ENCODE data around the gene ESRRG.

ESRRG gene

GRCh38 chr1:216498277-216498676 is 225.0 kb downstream of the ESRRG start:
- H3K27me3 ChIP-seq (ENCODE audit: control insufficient read depth in 1 of 2, insufficient read depth in 2 of 2, low read length in 2 of 2) = no peaks in the 10 kb centered on the region
- H3K9me3 ChIP-seq (ENCODE audit: low read length) = no peaks in the 10 kb centered on the region
- no peak overlapping the region for H3K27ac ChIP-seq (ENCODE audit: low read depth, low read length)
- no peaks in the 10 kb centered on the region for H3K4me1 ChIP-seq (ENCODE audit: insufficient read depth, low read length)
- H3K36me3 ChIP-seq (ENCODE audit: insufficient read depth, low read length) = no peaks in the 10 kb centered on the region
- no peak overlapping the region for H3K4me3 ChIP-seq (ENCODE audit: low read depth in 1 of 2, low read length in 2 of 2)
- no peak overlapping the region for H3K9ac ChIP-seq (ENCODE audit: low read length)

- no peak overlapping the region for H3K9ac ChIP-seq (ENCODE audit: low read length)
- no peak overlapping the region for H3K4me3 ChIP-seq (ENCODE audit: low read depth in 1 of 2, low read length in 2 of 2)
- H3K27me3 ChIP-seq (ENCODE audit: control insufficient read depth in 1 of 2, insufficient read depth in 2 of 2, low read length in 2 of 2) = no peaks in the 10 kb centered on the region
- H3K4me1 ChIP-seq (ENCODE audit: insufficient read depth, low read length) = no peaks in the 10 kb centered on the region
- H3K36me3 ChIP-seq (ENCODE audit: insufficient read depth, low read length) = no peaks in the 10 kb centered on the region
- H3K27ac ChIP-seq (ENCODE audit: low read depth, low read length) = no peak overlapping the region
- H3K9me3 ChIP-seq (ENCODE audit: low read length) = no peaks in the 10 kb centered on the region
Measured at GRCh38 chr1:216485042-216485441, 238.2 kb downstream of the ESRRG start.

GRCh38 chr1:216483672-216484401 is 239.4 kb downstream of the ESRRG start:
- H3K4me1 ChIP-seq (ENCODE audit: insufficient read depth, low read length) = no peaks in the 10 kb centered on the region
- H3K4me3 ChIP-seq (ENCODE audit: low read depth in 1 of 2, low read length in 2 of 2) = no peak overlapping the region

GRCh38 chr1:216482620-216483019 is 240.6 kb downstream of the ESRRG start:
- Histone ChIP-seq H3K9ac (ENCODE audit: low read length) (no peak overlapping the region), H3K9me3 (ENCODE audit: low read length) (no peaks in the 10 kb centered on the region), H3K27ac (ENCODE audit: low read depth, low read length) (no peak overlapping the region), H3K4me1 (ENCODE audit: insufficient read depth, low read length) (no peaks in the 10 kb centered on the region), H3K27me3 (ENCODE audit: control insufficient read depth in 1 of 2, insufficient read depth in 2 of 2, low read length in 2 of 2) (no peaks in the 10 kb centered on the region), H3K4me3 (ENCODE audit: low read depth in 1 of 2, low read length in 2 of 2) (no peak overlapping the region), H3K36me3 (ENCODE audit: insufficient read depth, low read length) (no peaks in the 10 kb centered on the region)

More at GRCh38 chr1:216483672-216484401, 239.4 kb downstream of the ESRRG start:
- Histone ChIP-seq H3K9ac (ENCODE audit: low read length) (no peak overlapping the region), H3K36me3 (ENCODE audit: insufficient read depth, low read length) (no peaks in the 10 kb centered on the region), H3K9me3 (ENCODE audit: low read length) (no peaks in the 10 kb centered on the region), H3K27me3 (ENCODE audit: control insufficient read depth in 1 of 2, insufficient read depth in 2 of 2, low read length in 2 of 2) (no peaks in the 10 kb centered on the region), H3K27ac (ENCODE audit: low read depth, low read length) (no peak overlapping the region)

- Histone ChIP-seq H3K36me3 (ENCODE audit: insufficient read depth, low read length) (no peaks in the 10 kb centered on the region), H3K4me3 (ENCODE audit: low read depth in 1 of 2, low read length in 2 of 2) (no peak overlapping the region), H3K27me3 (ENCODE audit: control insufficient read depth in 1 of 2, insufficient read depth in 2 of 2, low read length in 2 of 2) (no peaks in the 10 kb centered on the region), H3K9me3 (ENCODE audit: low read length) (no peaks in the 10 kb centered on the region), H3K9ac (ENCODE audit: low read length) (no peak overlapping the region), H3K27ac (ENCODE audit: low read depth, low read length) (no peak overlapping the region), H3K4me1 (ENCODE audit: insufficient read depth, low read length) (no peaks in the 10 kb centered on the region)
Measured at GRCh38 chr1:216478238-216478637, 245.0 kb downstream of the ESRRG start.

- Histone ChIP-seq H3K27me3 (ENCODE audit: control insufficient read depth in 1 of 2, insufficient read depth in 2 of 2, low read length in 2 of 2) (no peaks in the 10 kb centered on the region), H3K4me3 (ENCODE audit: low read depth in 1 of 2, low read length in 2 of 2) (no peak overlapping the region), H3K9ac (ENCODE audit: low read length) (no peak overlapping the region), H3K36me3 (ENCODE audit: insufficient read depth, low read length) (no peaks in the 10 kb centered on the region), H3K27ac (ENCODE audit: low read depth, low read length) (no peak overlapping the region), H3K4me1 (ENCODE audit: insufficient read depth, low read length) (no peaks in the 10 kb centered on the region), H3K9me3 (ENCODE audit: low read length) (no peaks in the 10 kb centered on the region)
Measured at GRCh38 chr1:216476341-216476740, 246.9 kb downstream of the ESRRG start.

- Histone ChIP-seq H3K4me3 (ENCODE audit: low read depth in 1 of 2, low read length in 2 of 2) (no peak overlapping the region), H3K9ac (ENCODE audit: low read length) (no peak overlapping the region), H3K27me3 (ENCODE audit: control insufficient read depth in 1 of 2, insufficient read depth in 2 of 2, low read length in 2 of 2) (no peaks in the 10 kb centered on the region), H3K4me1 (ENCODE audit: insufficient read depth, low read length) (no peaks in the 10 kb centered on the region), H3K36me3 (ENCODE audit: insufficient read depth, low read length) (no peaks in the 10 kb centered on the region), H3K27ac (ENCODE audit: low read depth, low read length) (no peak overlapping the region), H3K9me3 (ENCODE audit: low read length) (no peaks in the 10 kb centered on the region)
Measured at GRCh38 chr1:216475659-216476276, 247.5 kb downstream of the ESRRG start.

GRCh38 chr1:216466162-216466801 is 256.9 kb downstream of the ESRRG start:
- Histone ChIP-seq H3K36me3 (ENCODE audit: insufficient read depth, low read length) (no peaks in the 10 kb centered on the region), H3K27me3 (ENCODE audit: control insufficient read depth in 1 of 2, insufficient read depth in 2 of 2, low read length in 2 of 2) (no peaks in the 10 kb centered on the region), H3K4me3 (ENCODE audit: low read depth in 1 of 2, low read length in 2 of 2) (no peak overlapping the region)

GRCh38 chr1:216464489-216464888 is 258.7 kb downstream of the ESRRG start:
- no peak overlapping the region for H3K27ac ChIP-seq (ENCODE audit: low read depth, low read length)
- H3K27me3 ChIP-seq (ENCODE audit: control insufficient read depth in 1 of 2, insufficient read depth in 2 of 2, low read length in 2 of 2) = no peaks in the 10 kb centered on the region
- no peak overlapping the region for H3K9ac ChIP-seq (ENCODE audit: low read length)
- no peaks in the 10 kb centered on the region for H3K36me3 ChIP-seq (ENCODE audit: insufficient read depth, low read length)
- no peaks in the 10 kb centered on the region for H3K4me1 ChIP-seq (ENCODE audit: insufficient read depth, low read length)
- no peaks in the 10 kb centered on the region for H3K9me3 ChIP-seq (ENCODE audit: low read length)
- no peak overlapping the region for H3K4me3 ChIP-seq (ENCODE audit: low read depth in 1 of 2, low read length in 2 of 2)

More at GRCh38 chr1:216466162-216466801, 256.9 kb downstream of the ESRRG start:
- H3K4me1 ChIP-seq (ENCODE audit: insufficient read depth, low read length) = no peaks in the 10 kb centered on the region
- H3K9me3 ChIP-seq (ENCODE audit: low read length) = no peaks in the 10 kb centered on the region
- H3K27ac ChIP-seq (ENCODE audit: low read depth, low read length) = no peak overlapping the region
- no peak overlapping the region for H3K9ac ChIP-seq (ENCODE audit: low read length)

- Histone ChIP-seq H3K36me3 (ENCODE audit: insufficient read depth, low read length) (no peaks in the 10 kb centered on the region), H3K9me3 (ENCODE audit: low read length) (no peaks in the 10 kb centered on the region), H3K4me3 (ENCODE audit: low read depth in 1 of 2, low read length in 2 of 2) (no peak overlapping the region), H3K27ac (ENCODE audit: low read depth, low read length) (no peak overlapping the region), H3K4me1 (ENCODE audit: insufficient read depth, low read length) (no peaks in the 10 kb centered on the region), H3K9ac (ENCODE audit: low read length) (no peak overlapping the region), H3K27me3 (ENCODE audit: control insufficient read depth in 1 of 2, insufficient read depth in 2 of 2, low read length in 2 of 2) (no peaks in the 10 kb centered on the region)
Measured at GRCh38 chr1:216462066-216462775, 261.0 kb downstream of the ESRRG start.

- no peak overlapping the region for H3K9ac ChIP-seq (ENCODE audit: low read length)
- H3K27me3 ChIP-seq (ENCODE audit: control insufficient read depth in 1 of 2, insufficient read depth in 2 of 2, low read length in 2 of 2) = no peaks in the 10 kb centered on the region
- no peak overlapping the region for H3K4me3 ChIP-seq (ENCODE audit: low read depth in 1 of 2, low read length in 2 of 2)
- no peaks in the 10 kb centered on the region for H3K9me3 ChIP-seq (ENCODE audit: low read length)
- H3K4me1 ChIP-seq (ENCODE audit: insufficient read depth, low read length) = no peaks in the 10 kb centered on the region
- no peaks in the 10 kb centered on the region for H3K36me3 ChIP-seq (ENCODE audit: insufficient read depth, low read length)
- no peak overlapping the region for H3K27ac ChIP-seq (ENCODE audit: low read depth, low read length)
Measured at GRCh38 chr1:216461466-216461865, 261.8 kb downstream of the ESRRG start.

Data from muscle layer of colon (tissue), 2 donors.